Measurements from ENCODE around the gene ATP2A1. TPM values are rescaled to one million over a fixed set of nuclear protein-coding genes. Genes with fewer than 3 reads are reported as not detected.

ATP2A1 gene
- total RNA-seq, 2 experiments from 2014 or later: 2.8 to 3.4 TPM

GRCh38 chr16:28874406-28874805 is 3.9 kb upstream of the ATP2A1 start:
- no peak for DNase-seq
- H3K27me3 Mint-ChIP-seq: no peaks in the 10 kb centered on the region
- POLR2A ChIA-PET: interaction anchor here (1.1 kb wide), 1 partner anchor 9 kb away, joined by 4 read pairs; no protein-coding TSS in a partner anchor
- H3K36me3 Mint-ChIP-seq (ENCODE audit: low read depth): peaks cover 23% of the 10 kb centered on the region
- no peaks in the 10 kb centered on the region for H3K9me3 Mint-ChIP-seq (ENCODE audit: low read depth)
- intact Hi-C loops (cut with DNase I, micrococcal nuclease): no loop called here
- CTCF ChIA-PET: interaction anchor here (0.6 to 2.1 kb wide), 6 partner anchors 10 to 80 kb away, joined by 3 to 11 read pairs (median 4); partner anchors contain the start of gene SH2B1
- H3K4me1 Mint-ChIP-seq: peaks cover 7% of the 10 kb centered on the region
- no peak overlapping the region for H3K27ac Mint-ChIP-seq
- ATAC-seq: no peak
- no peak overlapping the region for H3K4me3 Mint-ChIP-seq

- intact Hi-C loops (cut with DNase I, micrococcal nuclease): loop anchor here in 1 of 2 experiments (5.0 kb wide), 1 partner anchor 47 kb away; no protein-coding TSS in a partner anchor
- no peaks in the 10 kb centered on the region for H3K9me3 Mint-ChIP-seq (ENCODE audit: low read depth)
- no peak for ATAC-seq
- H3K36me3 Mint-ChIP-seq (ENCODE audit: low read depth): peaks cover 18% of the 10 kb centered on the region
- H3K4me1 Mint-ChIP-seq: peaks cover 11% of the 10 kb centered on the region
- H3K4me3 Mint-ChIP-seq: no peak overlapping the region
- DNase-seq: no peak
- CTCF ChIA-PET: interaction anchor here (0.6 to 1.8 kb wide), 3 partner anchors 12 to 70 kb away, joined by 3 to 11 read pairs (median 3); partner anchors contain the start of gene SH2B1
- no peaks in the 10 kb centered on the region for H3K27me3 Mint-ChIP-seq
- H3K27ac Mint-ChIP-seq: no peak overlapping the region
- POLR2A ChIA-PET: interaction anchor here (1.1 kb wide), 1 partner anchor 10 kb away, joined by 4 read pairs; no protein-coding TSS in a partner anchor
Observed at GRCh38 chr16:28875134-28876018, 2.9 kb upstream of the ATP2A1 start.

DNA sequence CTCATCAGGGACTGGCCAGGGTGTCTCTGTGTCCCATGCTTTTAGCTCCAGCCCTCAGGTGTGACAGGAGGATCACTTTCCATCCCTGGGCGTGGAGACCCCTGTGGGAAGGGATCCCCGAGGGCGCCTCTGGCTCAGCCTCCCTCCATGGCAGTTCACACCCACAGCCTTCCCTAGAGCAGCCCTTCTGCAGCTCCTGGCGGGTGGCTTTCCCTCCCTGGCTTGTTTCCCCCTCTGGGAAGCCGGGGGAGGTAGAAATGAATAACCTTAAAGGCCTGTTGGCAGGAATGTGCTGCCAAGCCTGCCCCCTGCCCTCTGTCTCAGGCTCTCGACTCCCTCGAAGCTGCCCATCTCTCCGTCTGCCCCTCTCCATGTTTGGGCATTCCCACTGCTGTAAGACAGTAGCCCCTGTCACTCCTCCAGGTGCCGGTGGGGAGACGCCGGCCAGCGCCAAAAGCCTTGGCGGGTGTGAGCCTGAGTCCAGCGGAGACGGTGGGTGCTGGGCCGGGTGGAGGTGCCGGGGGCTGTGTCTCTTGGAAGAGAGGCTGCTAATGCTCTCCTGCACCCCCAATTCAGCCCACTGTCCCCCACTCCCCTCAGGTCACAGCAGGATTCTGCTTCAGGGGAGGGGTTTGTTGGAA is 2.1 kb upstream of the ATP2A1 start:
- intact Hi-C loops (cut with DNase I, micrococcal nuclease): loop anchor here in 1 of 2 experiments (5.0 kb wide), 1 partner anchor 46 kb away; no protein-coding TSS in a partner anchor

GRCh38 chr16:28876973-28877654 is 1.2 kb upstream of the ATP2A1 start:
- ChIA-PET POLR2A (no interaction called here), CTCF (no interaction called here)
- peaks cover 16% of the 10 kb centered on the region for H3K36me3 Mint-ChIP-seq (ENCODE audit: low read depth)
- intact Hi-C loops (cut with DNase I, micrococcal nuclease): loop anchor here in 1 of 2 experiments (5.0 kb wide), 1 partner anchor 45 kb away; no protein-coding TSS in a partner anchor
- H3K27me3 Mint-ChIP-seq: peaks cover 7% of the 10 kb centered on the region
- no peaks in the 10 kb centered on the region for H3K9me3 Mint-ChIP-seq (ENCODE audit: low read depth)
- H3K4me1 Mint-ChIP-seq: peaks cover 20% of the 10 kb centered on the region
- DNase-seq (no peak), ATAC-seq (no peak)
- H3K27ac Mint-ChIP-seq: no peak overlapping the region
- H3K4me3 Mint-ChIP-seq: no peak overlapping the region

More for the DNA sequence above, 2.1 kb upstream of the ATP2A1 start:
- peaks cover 5% of the 10 kb centered on the region for H3K27me3 Mint-ChIP-seq
- peaks cover 18% of the 10 kb centered on the region for H3K4me1 Mint-ChIP-seq
- no peaks in the 10 kb centered on the region for H3K9me3 Mint-ChIP-seq (ENCODE audit: low read depth)
- ChIA-PET POLR2A (no interaction called here), CTCF (interaction anchor here (1.8 kb wide), 1 partner anchor 69 kb away, joined by 11 read pairs; no protein-coding TSS in a partner anchor)
- H3K36me3 Mint-ChIP-seq (ENCODE audit: low read depth): peaks cover 16% of the 10 kb centered on the region
- DNase-seq (no peak), ATAC-seq (no peak)
- no peak overlapping the region for H3K4me3 Mint-ChIP-seq
- H3K27ac Mint-ChIP-seq: no peak overlapping the region

GRCh38 chr16:28877655-28878000 is 660 bp upstream of the ATP2A1 start:
- ChIA-PET CTCF (no interaction called here), POLR2A (no interaction called here)
- no peak for ATAC-seq
- Mint-ChIP-seq H3K4me1 (peaks cover 20% of the 10 kb centered on the region), H3K27me3 (peaks cover 7% of the 10 kb centered on the region), H3K9me3 (ENCODE audit: low read depth) (no peaks in the 10 kb centered on the region), H3K4me3 (no peak overlapping the region), H3K27ac (no peak overlapping the region), H3K36me3 (ENCODE audit: low read depth) (peaks cover 14% of the 10 kb centered on the region)
- DNase-seq: no peak
- intact Hi-C loops (cut with DNase I, micrococcal nuclease): loop anchor here in 1 of 2 experiments (5.0 kb wide), 1 partner anchor 45 kb away; no protein-coding TSS in a partner anchor

DNA sequence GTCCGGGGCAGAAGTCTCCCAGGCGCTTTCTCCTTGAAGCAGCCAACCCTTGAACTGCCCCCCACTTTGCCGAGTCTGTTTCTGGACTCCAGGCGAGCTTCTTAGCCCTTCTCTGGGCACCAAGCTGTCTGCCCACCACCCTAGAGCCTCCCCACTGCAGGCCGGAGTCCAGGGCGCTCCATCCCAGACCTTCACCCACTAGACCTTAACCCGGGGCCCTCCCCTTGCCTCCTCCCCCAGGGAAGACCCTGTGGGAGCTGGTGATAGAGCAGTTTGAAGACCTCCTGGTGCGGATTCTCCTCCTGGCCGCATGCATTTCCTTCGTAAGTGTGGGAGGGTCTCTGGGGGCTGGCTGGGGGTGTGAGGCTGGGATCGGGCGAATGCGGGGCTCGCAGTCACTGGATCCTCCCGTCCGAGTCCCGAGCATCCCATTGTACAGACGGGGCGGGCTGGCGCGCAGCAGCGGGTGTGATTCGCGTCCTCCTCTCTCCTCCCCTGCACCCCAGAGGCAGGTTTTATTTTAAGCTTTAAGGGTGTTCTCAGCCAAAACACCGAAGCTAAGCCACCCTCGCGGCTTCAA is 1.1 kb downstream of the ATP2A1 start:
- H3K27me3 Mint-ChIP-seq: peaks cover 7% of the 10 kb centered on the region
- peak overlapping the region; percentile 76 for H3K27ac Mint-ChIP-seq
- POLR2A ChIA-PET: interaction anchor here (1.2 to 1.6 kb wide), 3 partner anchors 15 to 66 kb away, joined by 3 to 5 read pairs (median 4); partner anchors contain the start of gene SH2B1
- peaks cover 20% of the 10 kb centered on the region for H3K4me1 Mint-ChIP-seq
- CTCF ChIA-PET: interaction anchor here (0.8 to 3.4 kb wide), 4 partner anchors 9 to 66 kb away, joined by 3 to 23 read pairs (median 6); partner anchors contain the start of gene SH2B1
- intact Hi-C loops (cut with DNase I, micrococcal nuclease): loop anchor here (1.0 to 5.0 kb wide), 7 partner anchors 16 to 71 kb away; partner anchors contain the start of genes ATXN2L (in 1 of the 2), NFATC2IP (in 1 of the 2), RABEP2 (in 1 of the 2) and SH2B1 (in 1 of the 2)
- no peaks in the 10 kb centered on the region for H3K9me3 Mint-ChIP-seq (ENCODE audit: low read depth)
- peaks cover 2% of the 10 kb centered on the region for H3K36me3 Mint-ChIP-seq (ENCODE audit: low read depth)
- peak; percentile 43 for ATAC-seq
- H3K4me3 Mint-ChIP-seq: peak overlapping the region; percentile 85
- no peak for DNase-seq

GRCh38 chr16:28879841-28880588 is 1.7 kb downstream of the ATP2A1 start:
- Mint-ChIP-seq H3K27ac (peak overlapping the region; percentile 76), H3K9me3 (ENCODE audit: low read depth) (no peaks in the 10 kb centered on the region), H3K27me3 (peaks cover 7% of the 10 kb centered on the region), H3K4me1 (peaks cover 20% of the 10 kb centered on the region), H3K4me3 (peak overlapping the region; percentile 85), H3K36me3 (ENCODE audit: low read depth) (peaks cover 2% of the 10 kb centered on the region)
- peak; percentile 97 for ATAC-seq
- ChIA-PET CTCF (interaction anchor here (0.6 to 3.4 kb wide), 9 partner anchors 10 to 1752 kb away, joined by 3 to 23 read pairs (median 4); partner anchors contain the start of genes SH2B1 and SPNS1), POLR2A (interaction anchor here (1.2 to 1.6 kb wide), 3 partner anchors 16 to 65 kb away, joined by 3 to 5 read pairs (median 4); partner anchors contain the start of gene SH2B1)
- peak; percentile 97 for DNase-seq
- intact Hi-C loops (cut with DNase I, micrococcal nuclease): loop anchor here (1.0 to 5.0 kb wide), 8 partner anchors 17 to 70 kb away; partner anchors contain the start of genes TUFM (in 2 of the 2), ATXN2L (in 1 of the 2), NFATC2IP (in 1 of the 2) and RABEP2 (in 1 of the 2)

DNA sequence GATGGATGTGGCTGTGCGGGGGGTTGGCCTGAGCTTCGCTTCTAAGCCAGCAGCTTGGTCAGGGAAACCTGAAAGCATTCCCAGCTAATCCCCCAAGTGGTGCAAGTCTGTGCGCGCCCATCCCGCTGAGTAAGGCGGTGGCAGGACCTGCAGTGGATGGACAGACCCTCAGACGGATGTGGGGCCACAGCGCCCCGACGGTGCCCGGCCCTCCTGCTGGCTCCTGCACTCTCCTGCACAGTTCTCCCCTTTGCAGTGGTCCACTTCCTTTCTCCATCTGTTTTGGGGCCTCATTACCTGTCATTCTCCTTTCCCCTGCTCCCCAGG is 2.3 kb downstream of the ATP2A1 start:
- DNase-seq (no peak), ATAC-seq (no peak)
- Mint-ChIP-seq H3K4me1 (peaks cover 20% of the 10 kb centered on the region), H3K27me3 (peaks cover 7% of the 10 kb centered on the region), H3K4me3 (peak overlapping the region; percentile 85), H3K9me3 (ENCODE audit: low read depth) (no peaks in the 10 kb centered on the region), H3K36me3 (ENCODE audit: low read depth) (peaks cover 2% of the 10 kb centered on the region), H3K27ac (no peak overlapping the region)
- intact Hi-C loops (cut with DNase I, micrococcal nuclease): loop anchor here in 1 of 2 experiments (1.0 kb wide), 2 partner anchors 34 to 56 kb away; partner anchors contain the start of gene TUFM
- POLR2A ChIA-PET: interaction anchor here (1.2 to 1.6 kb wide), 2 partner anchors 18 to 65 kb away, joined by 3 to 5 read pairs; no protein-coding TSS in a partner anchor
- CTCF ChIA-PET: interaction anchor here (0.6 to 3.4 kb wide), 8 partner anchors 10 to 1752 kb away, joined by 3 to 23 read pairs (median 4); partner anchors contain the start of gene SPNS1

GRCh38 chr16:28880955-28881354 is 2.7 kb downstream of the ATP2A1 start:
- peaks cover 7% of the 10 kb centered on the region for H3K27me3 Mint-ChIP-seq
- CTCF ChIA-PET: interaction anchor here (0.7 to 3.4 kb wide), 4 partner anchors 34 to 142 kb away, joined by 3 to 23 read pairs (median 4); no protein-coding TSS in a partner anchor

More at GRCh38 chr16:28880955-28881354, 2.7 kb downstream of the ATP2A1 start:
- H3K9me3 Mint-ChIP-seq (ENCODE audit: low read depth): no peaks in the 10 kb centered on the region
- no peak overlapping the region for H3K27ac Mint-ChIP-seq
- peak overlapping the region; percentile 85 for H3K4me3 Mint-ChIP-seq
- no peak for ATAC-seq
- DNase-seq: no peak
- POLR2A ChIA-PET: interaction anchor here (1.2 kb wide), 1 partner anchor 18 kb away, joined by 5 read pairs; no protein-coding TSS in a partner anchor
- intact Hi-C loops (cut with DNase I, micrococcal nuclease): loop anchor here in 1 of 2 experiments (1.0 kb wide), 2 partner anchors 35 to 55 kb away; partner anchors contain the start of gene TUFM
- H3K36me3 Mint-ChIP-seq (ENCODE audit: low read depth): peaks cover 2% of the 10 kb centered on the region
- H3K4me1 Mint-ChIP-seq: peaks cover 20% of the 10 kb centered on the region
